ENCODE results near the gene SRBD1.
A peak's percentile ranks its signal among the peaks of the same experiment; 100 is the strongest.

Gene SRBD1

GRCh38 chr2:45648636-45649035 lies 37.6 kb upstream of the SRBD1 start:
- H3K27me3 ChIP-seq (ENCODE audit: control insufficient read depth, insufficient read depth, low read length): peaks cover 89% of the 10 kb centered on the region

DNA sequence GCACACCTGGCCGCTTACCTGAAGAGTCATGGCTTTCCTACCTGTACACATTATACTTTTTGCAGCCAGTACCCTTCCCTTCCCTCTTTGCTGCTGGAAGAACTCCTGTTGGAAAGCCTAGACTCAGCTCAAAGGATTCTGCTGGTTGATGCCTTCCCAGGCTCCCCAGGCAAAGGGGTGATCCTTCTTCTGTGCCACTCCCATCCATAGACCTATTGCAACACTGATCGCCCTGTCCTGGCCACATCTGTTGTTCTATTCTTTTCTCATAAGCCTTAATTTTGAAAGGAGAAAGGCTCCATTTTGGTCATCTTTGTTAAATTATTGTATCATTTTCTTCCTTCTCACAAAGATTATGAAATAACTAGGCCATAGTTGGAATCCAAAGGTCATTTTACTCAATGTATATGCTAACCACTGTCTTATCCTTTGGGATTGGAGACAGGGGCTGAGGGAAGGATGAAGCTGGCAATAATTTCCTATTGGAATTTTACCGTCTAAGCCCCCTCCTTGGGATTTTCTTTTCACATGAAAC lies 37.0 kb upstream of the SRBD1 start:
- Histone ChIP-seq H3K4me1 (ENCODE audit: control insufficient read depth, insufficient read depth, low read length) (peaks cover 7% of the 10 kb centered on the region; the same call in 1 of the 2 replicates), H3K27me3 (ENCODE audit: control insufficient read depth, insufficient read depth, low read length) (peaks cover 88% of the 10 kb centered on the region)

More at GRCh38 chr2:45648636-45649035, 37.6 kb upstream of the SRBD1 start:
- peaks cover 7% of the 10 kb centered on the region; the same call in 1 of the 2 replicates for H3K4me1 ChIP-seq (ENCODE audit: control insufficient read depth, insufficient read depth, low read length)
- H3K36me3 ChIP-seq (ENCODE audit: control insufficient read depth, insufficient read depth, low read length): no peaks in the 10 kb centered on the region
- H3K9me3 ChIP-seq (ENCODE audit: control insufficient read depth, insufficient read depth, low read depth, low read length): no peaks in the 10 kb centered on the region
- H3K27ac ChIP-seq (ENCODE audit: low read depth, low read length): no peak overlapping the region
- H3K4me3 ChIP-seq (ENCODE audit: low read depth, low read length): no peak overlapping the region
- H3K9ac ChIP-seq (ENCODE audit: low read length): no peak overlapping the region

GRCh38 chr2:45647356-45647755 lies 36.3 kb upstream of the SRBD1 start:
- Histone ChIP-seq H3K27ac (ENCODE audit: low read depth, low read length) (no peak overlapping the region), H3K9ac (ENCODE audit: low read length) (no peak overlapping the region), H3K9me3 (ENCODE audit: control insufficient read depth, insufficient read depth, low read depth, low read length) (no peaks in the 10 kb centered on the region), H3K4me3 (ENCODE audit: low read depth, low read length) (no peak overlapping the region), H3K27me3 (ENCODE audit: control insufficient read depth, insufficient read depth, low read length) (peaks cover 88% of the 10 kb centered on the region), H3K4me1 (ENCODE audit: control insufficient read depth, insufficient read depth, low read length) (peaks cover 7% of the 10 kb centered on the region; the same call in 1 of the 2 replicates), H3K36me3 (ENCODE audit: control insufficient read depth, insufficient read depth, low read length) (no peaks in the 10 kb centered on the region)

More for the DNA sequence above, 37.0 kb upstream of the SRBD1 start:
- Histone ChIP-seq H3K9ac (ENCODE audit: low read length) (no peak overlapping the region), H3K4me3 (ENCODE audit: low read depth, low read length) (no peak overlapping the region), H3K27ac (ENCODE audit: low read depth, low read length) (no peak overlapping the region), H3K9me3 (ENCODE audit: control insufficient read depth, insufficient read depth, low read depth, low read length) (no peaks in the 10 kb centered on the region), H3K36me3 (ENCODE audit: control insufficient read depth, insufficient read depth, low read length) (no peaks in the 10 kb centered on the region)

DNA sequence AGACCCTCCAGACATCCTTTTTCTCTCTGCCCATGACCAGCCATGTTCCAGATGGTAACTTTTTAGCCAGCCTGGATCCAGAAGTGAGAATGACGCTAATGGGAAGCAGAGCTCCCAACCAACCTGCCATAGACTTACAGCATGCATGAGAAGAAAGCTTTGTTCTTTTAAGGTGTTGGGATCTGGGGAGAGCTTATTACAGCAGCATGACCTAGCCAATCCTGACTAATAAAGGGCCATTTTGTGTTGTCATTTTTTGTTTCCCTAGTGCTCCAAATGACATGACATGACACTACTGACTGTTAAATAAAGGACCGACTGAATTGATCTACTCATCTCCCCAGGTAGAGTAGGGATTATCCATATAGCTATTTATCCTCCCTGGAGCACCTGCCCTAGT lies 35.2 kb upstream of the SRBD1 start:
- Histone ChIP-seq H3K27ac (ENCODE audit: low read depth, low read length) (no peak overlapping the region), H3K36me3 (ENCODE audit: control insufficient read depth, insufficient read depth, low read length) (no peaks in the 10 kb centered on the region), H3K9me3 (ENCODE audit: control insufficient read depth, insufficient read depth, low read depth, low read length) (no peaks in the 10 kb centered on the region), H3K27me3 (ENCODE audit: control insufficient read depth, insufficient read depth, low read length) (peaks cover 83% of the 10 kb centered on the region), H3K4me1 (ENCODE audit: control insufficient read depth, insufficient read depth, low read length) (peaks cover 7% of the 10 kb centered on the region; the same call in 1 of the 2 replicates), H3K4me3 (ENCODE audit: low read depth, low read length) (no peak overlapping the region), H3K9ac (ENCODE audit: low read length) (no peak overlapping the region)

DNA sequence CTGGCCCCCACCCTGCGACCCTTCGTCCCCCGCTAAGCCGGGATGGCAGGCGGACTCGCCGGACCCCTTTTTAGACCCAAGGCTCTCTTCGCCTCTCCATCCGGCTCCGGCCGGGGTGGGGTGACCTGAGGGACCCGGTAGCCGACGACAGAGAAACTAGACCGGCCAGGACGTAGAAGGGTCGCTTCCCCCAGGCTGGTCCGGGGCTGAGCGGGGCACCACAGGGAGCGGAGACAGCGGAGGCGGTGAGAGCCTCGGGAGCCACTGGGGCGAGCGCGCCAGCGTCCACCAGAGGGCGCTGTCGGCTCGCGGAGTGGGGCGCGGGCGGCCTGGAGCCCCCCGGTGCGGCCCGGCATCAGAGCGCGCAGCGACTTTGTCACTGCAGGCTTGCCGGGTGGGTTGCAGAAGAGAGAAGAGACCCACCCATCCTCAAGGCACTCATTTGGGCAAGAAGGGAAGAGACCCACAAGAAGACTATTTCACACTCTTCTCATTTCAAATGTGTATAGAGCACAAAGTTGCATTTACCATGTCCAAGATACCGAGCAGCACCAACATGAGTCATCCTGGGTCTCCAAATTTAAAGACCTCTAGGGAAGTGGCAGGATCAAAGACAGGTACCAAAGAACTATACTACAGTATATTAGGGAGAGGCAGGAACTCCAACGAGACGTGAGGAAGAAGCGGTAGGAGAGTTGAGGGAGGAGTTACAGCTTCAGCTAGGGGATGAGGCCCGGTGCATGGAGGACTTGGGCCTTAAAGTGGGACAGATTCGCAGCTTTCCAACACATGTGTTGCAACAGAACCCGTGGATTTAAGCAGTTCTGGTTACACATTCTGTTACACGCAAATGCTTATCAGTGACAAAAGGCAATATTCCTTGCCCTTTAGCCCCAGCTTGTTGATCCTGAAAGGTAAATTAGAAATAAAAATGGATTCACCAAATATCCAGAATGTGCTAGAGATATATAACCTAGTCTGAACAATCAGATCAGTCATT lies 32.8 kb upstream of the SRBD1 start:
- Histone ChIP-seq H3K9me3 (ENCODE audit: control insufficient read depth, insufficient read depth, low read depth, low read length) (no peaks in the 10 kb centered on the region), H3K9ac (ENCODE audit: low read length) (no peak overlapping the region), H3K27me3 (ENCODE audit: control insufficient read depth, insufficient read depth, low read length) (peaks cover 76% of the 10 kb centered on the region), H3K36me3 (ENCODE audit: control insufficient read depth, insufficient read depth, low read length) (no peaks in the 10 kb centered on the region), H3K4me1 (ENCODE audit: control insufficient read depth, insufficient read depth, low read length) (peaks cover 12% of the 10 kb centered on the region), H3K27ac (ENCODE audit: low read depth, low read length) (no peak overlapping the region), H3K4me3 (ENCODE audit: low read depth, low read length) (peak overlapping the region; percentile 56)

DNA sequence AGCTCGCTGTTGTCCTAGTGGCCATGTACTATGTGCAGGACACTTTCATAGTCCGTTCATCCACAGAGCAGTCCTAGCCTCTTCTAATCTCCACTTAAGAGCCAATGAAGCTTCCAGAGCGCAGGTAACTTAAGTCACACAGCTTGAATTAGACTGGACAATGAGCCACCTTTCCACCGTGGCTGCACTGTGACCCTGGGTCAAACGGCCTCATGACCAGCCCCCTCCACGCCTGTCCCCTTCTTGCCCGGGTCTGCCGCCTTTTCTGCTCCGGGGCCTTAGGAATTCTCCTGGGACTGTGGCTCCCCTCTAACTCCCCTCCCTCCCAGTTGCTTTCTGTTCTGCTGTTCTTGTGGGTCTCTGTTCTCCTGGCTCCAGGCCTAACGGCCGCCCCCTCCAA lies 32.0 kb upstream of the SRBD1 start:
- Histone ChIP-seq H3K9me3 (ENCODE audit: control insufficient read depth, insufficient read depth, low read depth, low read length) (no peaks in the 10 kb centered on the region), H3K4me1 (ENCODE audit: control insufficient read depth, insufficient read depth, low read length) (peaks cover 14% of the 10 kb centered on the region), H3K27ac (ENCODE audit: low read depth, low read length) (no peak overlapping the region), H3K9ac (ENCODE audit: low read length) (no peak overlapping the region), H3K36me3 (ENCODE audit: control insufficient read depth, insufficient read depth, low read length) (no peaks in the 10 kb centered on the region), H3K4me3 (ENCODE audit: low read depth, low read length) (peak overlapping the region; percentile 56), H3K27me3 (ENCODE audit: control insufficient read depth, insufficient read depth, low read length) (peaks cover 71% of the 10 kb centered on the region)

DNA sequence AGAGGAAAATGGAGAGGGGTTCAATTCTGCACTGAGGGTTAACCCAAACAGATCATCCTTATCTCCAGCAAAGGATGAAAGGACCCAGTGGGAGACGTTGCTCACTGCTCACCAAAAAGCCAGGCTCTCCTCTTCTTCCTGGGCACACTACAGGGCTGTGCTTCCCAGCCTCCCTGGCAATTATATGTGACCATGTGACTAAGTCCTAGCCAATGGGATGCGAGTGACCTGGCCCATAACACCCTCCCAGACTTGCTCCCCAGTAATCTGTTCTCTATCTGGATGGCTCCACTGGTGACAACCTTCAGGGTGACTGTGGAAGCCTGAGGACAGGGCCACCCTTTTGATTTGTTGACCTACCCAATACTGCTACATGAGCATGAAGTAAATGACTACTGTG lies 29.5 kb upstream of the SRBD1 start:
- Histone ChIP-seq H3K27ac (ENCODE audit: low read depth, low read length) (no peak overlapping the region), H3K27me3 (ENCODE audit: control insufficient read depth, insufficient read depth, low read length) (peaks cover 48% of the 10 kb centered on the region), H3K4me3 (ENCODE audit: low read depth, low read length) (no peak overlapping the region), H3K4me1 (ENCODE audit: control insufficient read depth, insufficient read depth, low read length) (peaks cover 14% of the 10 kb centered on the region), H3K36me3 (ENCODE audit: control insufficient read depth, insufficient read depth, low read length) (no peaks in the 10 kb centered on the region), H3K9ac (ENCODE audit: low read length) (no peak overlapping the region), H3K9me3 (ENCODE audit: control insufficient read depth, insufficient read depth, low read depth, low read length) (no peaks in the 10 kb centered on the region)

DNA sequence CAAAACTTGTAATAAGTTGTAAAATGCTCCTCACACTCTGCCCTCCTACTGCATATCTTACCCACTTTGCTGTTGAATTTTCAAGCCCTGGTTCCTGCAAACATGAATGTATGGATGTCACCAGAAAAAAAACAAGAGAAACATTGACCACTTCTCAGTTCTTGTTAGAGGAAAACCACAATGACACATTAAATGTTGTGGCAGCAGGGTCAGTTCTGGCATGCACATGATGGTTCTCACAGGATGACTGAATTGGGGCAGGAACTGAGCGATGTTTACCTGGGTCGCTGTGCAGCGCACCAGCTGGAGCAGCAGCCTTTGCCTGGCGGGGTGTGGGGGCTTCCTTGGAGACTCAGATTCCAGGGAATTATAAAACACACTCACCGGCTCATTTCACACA lies 26.4 kb upstream of the SRBD1 start:
- no peak overlapping the region for H3K27ac ChIP-seq (ENCODE audit: low read depth, low read length)
- no peak overlapping the region for H3K4me3 ChIP-seq (ENCODE audit: low read depth, low read length)
- H3K9me3 ChIP-seq (ENCODE audit: control insufficient read depth, insufficient read depth, low read depth, low read length): no peaks in the 10 kb centered on the region
- no peak overlapping the region for H3K9ac ChIP-seq (ENCODE audit: low read length)
- peaks cover 20% of the 10 kb centered on the region for H3K27me3 ChIP-seq (ENCODE audit: control insufficient read depth, insufficient read depth, low read length)
- no peaks in the 10 kb centered on the region for H3K36me3 ChIP-seq (ENCODE audit: control insufficient read depth, insufficient read depth, low read length)
- H3K4me1 ChIP-seq (ENCODE audit: control insufficient read depth, insufficient read depth, low read length): peaks cover 11% of the 10 kb centered on the region

GRCh38 chr2:45636008-45636407 lies 24.9 kb upstream of the SRBD1 start:
- Histone ChIP-seq H3K4me3 (ENCODE audit: low read depth, low read length) (no peak overlapping the region), H3K36me3 (ENCODE audit: control insufficient read depth, insufficient read depth, low read length) (no peaks in the 10 kb centered on the region), H3K4me1 (ENCODE audit: control insufficient read depth, insufficient read depth, low read length) (peaks cover 18% of the 10 kb centered on the region), H3K9ac (ENCODE audit: low read length) (no peak overlapping the region), H3K27me3 (ENCODE audit: control insufficient read depth, insufficient read depth, low read length) (peaks cover 14% of the 10 kb centered on the region; the same call in 1 of the 2 replicates), H3K27ac (ENCODE audit: low read depth, low read length) (no peak overlapping the region), H3K9me3 (ENCODE audit: control insufficient read depth, insufficient read depth, low read depth, low read length) (no peaks in the 10 kb centered on the region)

DNA sequence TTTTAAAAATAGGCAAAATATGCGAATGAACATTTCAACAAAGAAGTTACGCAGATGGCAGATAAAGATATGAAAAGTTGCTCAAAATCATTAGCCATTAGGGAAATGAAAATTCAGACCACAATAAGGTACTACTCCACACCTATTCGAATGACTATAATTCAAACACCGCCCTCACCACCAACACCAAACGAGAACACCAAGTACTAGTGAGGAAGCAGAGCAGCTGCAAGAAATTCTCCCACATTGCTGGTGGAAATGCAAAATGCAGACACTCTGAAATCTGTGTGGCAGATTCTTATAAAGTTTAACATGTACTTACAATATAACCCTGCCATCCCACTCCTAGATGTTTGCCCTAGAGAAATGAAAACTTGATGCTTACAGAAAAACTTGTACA lies 23.2 kb upstream of the SRBD1 start:
- no peak overlapping the region for H3K9ac ChIP-seq (ENCODE audit: low read length)
- no peak overlapping the region for H3K4me3 ChIP-seq (ENCODE audit: low read depth, low read length)
- no peaks in the 10 kb centered on the region for H3K36me3 ChIP-seq (ENCODE audit: control insufficient read depth, insufficient read depth, low read length)
- peaks cover 13% of the 10 kb centered on the region for H3K4me1 ChIP-seq (ENCODE audit: control insufficient read depth, insufficient read depth, low read length)
- no peak overlapping the region for H3K27ac ChIP-seq (ENCODE audit: low read depth, low read length)
- H3K27me3 ChIP-seq (ENCODE audit: control insufficient read depth, insufficient read depth, low read length): peaks cover 6% of the 10 kb centered on the region; the same call in 1 of the 2 replicates
- H3K9me3 ChIP-seq (ENCODE audit: control insufficient read depth, insufficient read depth, low read depth, low read length): no peaks in the 10 kb centered on the region

- Histone ChIP-seq H3K9ac (ENCODE audit: low read length) (no peak overlapping the region), H3K27me3 (ENCODE audit: control insufficient read depth, insufficient read depth, low read length) (no peaks in the 10 kb centered on the region), H3K27ac (ENCODE audit: low read depth, low read length) (no peak overlapping the region), H3K4me3 (ENCODE audit: low read depth, low read length) (no peak overlapping the region), H3K9me3 (ENCODE audit: control insufficient read depth, insufficient read depth, low read depth, low read length) (no peaks in the 10 kb centered on the region), H3K4me1 (ENCODE audit: control insufficient read depth, insufficient read depth, low read length) (peaks cover 6% of the 10 kb centered on the region; the same call in 1 of the 2 replicates), H3K36me3 (ENCODE audit: control insufficient read depth, insufficient read depth, low read length) (no peaks in the 10 kb centered on the region)
These were observed 20.9 kb upstream of the SRBD1 start for GRCh38 chr2:45631955-45632354.
